ENCODE results near the gene NR6A1.

- TF ChIP-seq ZFP30 (CRISPR knock-in tag; IDR thresholded peaks at IDR 0.05) (no peak), ESRRG (CRISPR knock-in tag; IDR thresholded peaks at IDR 0.05) (no peak), POU6F1 (CRISPR knock-in tag; IDR thresholded peaks at IDR 0.05; ENCODE audit: borderline replicate concordance, low read depth) (no peak), TOX (CRISPR knock-in tag; IDR thresholded peaks at IDR 0.05; ENCODE audit: borderline replicate concordance) (no peak)
Observed at GRCh38 chr9:124741149-124741548, 30.0 kb downstream of the NR6A1 start.

Data from SK-N-SH treated with all-trans-retinoic acid at 6 μM for 48 hours (cell line).